OCI-LY3 (cell line): ENCODE measurements around the gene DTNBP1.

ENCODE experiments used
- H2AFZ ChIP-seq: fragments of 200-600, 300-600 bp; shearing (Covaris generic); 2 replicates; pipeline ENCODE4 v1.6.0; 2014; ENCODE audit warnings: antibody characterized with exemption, low read depth, low read length
- H3K27ac ChIP-seq: fragments of 200-600, 300-600 bp; sonication (generic); 2 replicates; pipeline ENCODE4 v1.5.1; 2014; ENCODE audit warnings: mild to moderate bottlenecking, low read length, moderate library complexity, mixed read lengths
- H3K27me3 ChIP-seq: fragments of 200-600, 300-600 bp; sonication (generic); 2 replicates; pipeline ENCODE4 v1.6.1; 2014; ENCODE audit warnings: low read depth, low read length, mixed read lengths
- H3K36me3 ChIP-seq: fragments of 200-600, 300-600 bp; sonication (generic); replicated peaks from 2 replicates; pipeline ENCODE3; 2014; ENCODE audit warnings: low read depth, low read length, mixed read lengths
- H3K4me1 ChIP-seq: fragments of 300-600, 200-600 bp; sonication (generic); 2 replicates; pipeline ENCODE4 v1.6.1; 2014; ENCODE audit warnings: low read length, mixed read lengths
- H3K4me2 ChIP-seq: fragments of 200-600, 300-600 bp; sonication (generic); 2 replicates; pipeline ENCODE4 v1.6.1; 2014; ENCODE audit warnings: low read length, mixed read lengths
- H3K4me3 ChIP-seq: fragments of 300-600, 200-600 bp; sonication (generic); 2 replicates; pipeline ENCODE4 v1.5.1; 2014; ENCODE audit warnings: antibody characterized with exemption, mild to moderate bottlenecking, low read length, moderate library complexity
- H3K79me2 ChIP-seq: fragments of 300-600, 200-600 bp; shearing (Covaris generic); 2 replicates; pipeline ENCODE4 v1.6.1; 2014; ENCODE audit warnings: mild to moderate bottlenecking, low read length, mixed read lengths
- H3K9ac ChIP-seq: fragments of 300-600, 200-600 bp; shearing (Covaris generic); 2 replicates; pipeline ENCODE4 v1.6.0; 2014; ENCODE audit warnings: mild to moderate bottlenecking, low read length, moderate library complexity
- H3K9me3 ChIP-seq: fragments of 200-600, 300-600 bp; shearing (Covaris generic); 2 replicates; pipeline ENCODE4 v1.6.1; 2014; ENCODE audit warnings: low read length, mixed read lengths; ENCODE audit not compliant: insufficient read depth
- H4K20me1 ChIP-seq: fragments of 200-600, 300-600 bp; sonication (generic); 2 replicates; pipeline ENCODE4 v1.6.1; 2016; ENCODE audit warnings: low read length, mixed read lengths; ENCODE audit not compliant: insufficient read depth
- EZH2phosphoT487 ChIP-seq: fragments of 200-600 bp; shearing (Covaris generic); IDR thresholded peaks from 2 replicates; pipeline ENCODE4 v1.6.1; 2018; ENCODE audit warnings: antibody characterized with exemption, mixed run types, low read depth
- TF ChIP-seq, protein P1 (sequence below): fragments of 200-600, 300-600 bp; sonication (generic); IDR thresholded peaks from 2 replicates; pipeline ENCODE4 v1.5.1; 2014; ENCODE audit warnings: antibody characterized with exemption, low read length, low read depth

Gene DTNBP1

GRCh38 chr6:15626878-15627674 lies 35.8 kb downstream of the DTNBP1 start:
- H3K4me3 ChIP-seq: no peak overlapping the region
- TF ChIP-seq, protein P1, sequence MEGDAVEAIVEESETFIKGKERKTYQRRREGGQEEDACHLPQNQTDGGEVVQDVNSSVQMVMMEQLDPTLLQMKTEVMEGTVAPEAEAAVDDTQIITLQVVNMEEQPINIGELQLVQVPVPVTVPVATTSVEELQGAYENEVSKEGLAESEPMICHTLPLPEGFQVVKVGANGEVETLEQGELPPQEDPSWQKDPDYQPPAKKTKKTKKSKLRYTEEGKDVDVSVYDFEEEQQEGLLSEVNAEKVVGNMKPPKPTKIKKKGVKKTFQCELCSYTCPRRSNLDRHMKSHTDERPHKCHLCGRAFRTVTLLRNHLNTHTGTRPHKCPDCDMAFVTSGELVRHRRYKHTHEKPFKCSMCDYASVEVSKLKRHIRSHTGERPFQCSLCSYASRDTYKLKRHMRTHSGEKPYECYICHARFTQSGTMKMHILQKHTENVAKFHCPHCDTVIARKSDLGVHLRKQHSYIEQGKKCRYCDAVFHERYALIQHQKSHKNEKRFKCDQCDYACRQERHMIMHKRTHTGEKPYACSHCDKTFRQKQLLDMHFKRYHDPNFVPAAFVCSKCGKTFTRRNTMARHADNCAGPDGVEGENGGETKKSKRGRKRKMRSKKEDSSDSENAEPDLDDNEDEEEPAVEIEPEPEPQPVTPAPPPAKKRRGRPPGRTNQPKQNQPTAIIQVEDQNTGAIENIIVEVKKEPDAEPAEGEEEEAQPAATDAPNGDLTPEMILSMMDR: no peak
- TF ChIP-seq EZH2phosphoT487: no peak
- H2AFZ ChIP-seq: no peak overlapping the region
- H3K4me2 ChIP-seq: no peak overlapping the region
- peaks cover 2% of the 10 kb centered on the region for H3K4me1 ChIP-seq
- H3K79me2 ChIP-seq: no peaks in the 10 kb centered on the region
- no peaks in the 10 kb centered on the region for H3K27me3 ChIP-seq
- H3K36me3 ChIP-seq: no peaks in the 10 kb centered on the region
- H3K27ac ChIP-seq: no peak overlapping the region
- H4K20me1 ChIP-seq: no peaks in the 10 kb centered on the region
- H3K9me3 ChIP-seq: no peaks in the 10 kb centered on the region
- H3K9ac ChIP-seq: no peak overlapping the region

- H3K27ac ChIP-seq: no peak overlapping the region
- no peak overlapping the region for H3K4me3 ChIP-seq
- no peaks in the 10 kb centered on the region for H4K20me1 ChIP-seq
- H2AFZ ChIP-seq: no peak overlapping the region
- no peaks in the 10 kb centered on the region for H3K27me3 ChIP-seq
- H3K4me1 ChIP-seq: peaks cover 11% of the 10 kb centered on the region
- H3K9ac ChIP-seq: no peak overlapping the region
- TF ChIP-seq EZH2phosphoT487: no peak
- TF ChIP-seq, protein P1: no peak
- H3K36me3 ChIP-seq: no peaks in the 10 kb centered on the region
- no peak overlapping the region for H3K4me2 ChIP-seq
- H3K9me3 ChIP-seq: no peaks in the 10 kb centered on the region
- no peaks in the 10 kb centered on the region for H3K79me2 ChIP-seq
Measured at GRCh38 chr6:15626160-15626559, 36.7 kb downstream of the DTNBP1 start.

DNA sequence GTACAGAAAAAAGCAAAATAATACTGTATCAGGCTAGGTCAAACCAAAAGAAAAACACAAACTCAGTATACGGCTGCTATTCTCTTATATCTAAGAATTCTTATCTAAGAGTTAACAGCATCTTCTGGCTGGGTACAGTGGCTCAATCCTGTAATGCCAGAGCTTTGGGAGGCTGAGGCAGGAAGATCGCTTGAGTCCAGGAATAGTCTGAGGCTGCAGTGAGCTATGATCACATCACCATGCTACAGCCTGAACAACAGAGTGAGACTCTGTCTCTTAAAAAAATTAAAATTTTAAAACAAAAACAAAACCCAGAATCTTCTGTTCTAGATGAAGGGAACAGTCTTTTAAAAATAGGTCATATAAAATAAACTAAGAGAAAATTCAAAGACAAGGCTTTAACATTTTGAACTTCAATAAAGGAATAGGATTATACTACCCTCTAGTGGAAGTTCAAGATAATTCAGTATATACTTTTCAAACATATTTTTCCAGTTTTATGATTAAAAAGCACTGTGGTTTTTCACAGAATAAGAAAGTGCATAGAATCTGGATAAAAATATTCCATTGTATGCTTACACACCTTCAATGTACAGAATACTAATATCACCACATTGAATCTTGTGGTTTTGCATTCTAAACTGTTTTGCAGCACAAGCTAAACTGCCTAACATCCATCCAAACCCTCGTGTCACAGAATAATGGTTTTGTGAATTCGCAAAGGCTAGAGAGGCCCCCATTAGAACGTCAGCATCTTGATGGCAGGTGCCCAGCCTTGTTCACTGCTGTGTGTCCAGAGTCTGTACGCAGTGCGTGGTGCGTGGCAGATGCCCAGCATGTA lies 39.3 kb downstream of the DTNBP1 start:
- Histone ChIP-seq H3K4me3 (no peak overlapping the region), H3K4me2 (no peak overlapping the region), H3K27me3 (no peaks in the 10 kb centered on the region), H3K9ac (no peak overlapping the region), H3K27ac (no peak overlapping the region), H4K20me1 (no peaks in the 10 kb centered on the region), H3K4me1 (peaks cover 12% of the 10 kb centered on the region), H3K79me2 (no peaks in the 10 kb centered on the region), H3K9me3 (no peaks in the 10 kb centered on the region), H3K36me3 (no peaks in the 10 kb centered on the region), H2AFZ (no peak overlapping the region)
- no peak for TF ChIP-seq EZH2phosphoT487
- TF ChIP-seq, protein P1: peak; percentile 55

DNA sequence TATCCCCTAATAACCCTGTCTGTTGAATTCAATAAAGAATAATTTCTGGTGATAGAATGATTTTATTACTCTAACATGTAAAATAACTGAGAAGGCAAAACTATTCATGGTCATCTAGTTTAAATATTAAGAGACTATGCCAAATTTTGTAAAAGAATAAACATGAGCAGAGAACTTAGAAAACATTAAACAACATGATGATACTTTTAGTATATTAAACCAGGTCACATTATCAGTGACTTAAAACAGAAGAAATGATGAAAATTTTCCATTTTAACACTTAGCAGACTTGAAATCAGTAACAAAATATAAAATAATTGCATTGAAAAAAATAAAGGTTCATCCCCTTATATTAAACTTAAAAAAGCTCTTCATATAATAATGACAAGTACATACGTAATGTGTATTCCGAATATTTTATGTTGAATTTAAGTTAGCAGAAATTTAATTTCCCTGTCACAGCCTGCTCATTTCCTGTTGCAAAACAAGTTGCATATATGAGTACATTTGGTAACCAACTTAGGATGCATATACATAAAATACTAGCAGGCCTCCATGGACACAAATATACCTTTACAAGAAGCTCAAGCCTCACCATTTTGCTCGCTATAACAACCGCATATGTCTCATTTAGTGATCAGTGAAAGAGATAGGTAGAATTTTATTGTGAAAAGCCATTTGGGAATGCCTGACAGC lies 40.6 kb downstream of the DTNBP1 start:
- Histone ChIP-seq H4K20me1 (no peaks in the 10 kb centered on the region), H2AFZ (no peak overlapping the region), H3K9ac (no peak overlapping the region), H3K36me3 (no peaks in the 10 kb centered on the region), H3K4me2 (peak overlapping the region; percentile 36), H3K4me1 (peaks cover 12% of the 10 kb centered on the region), H3K27me3 (no peaks in the 10 kb centered on the region), H3K4me3 (no peak overlapping the region), H3K9me3 (no peaks in the 10 kb centered on the region), H3K79me2 (peaks cover 5% of the 10 kb centered on the region; the same call in 1 of the 2 replicates), H3K27ac (no peak overlapping the region)
- no peak for TF ChIP-seq EZH2phosphoT487
- TF ChIP-seq, protein P1: no peak
